Measurements from ENCODE around the gene PTP4A2.
"Not testable (repeated sequence)": the region's sequence is repeated elsewhere in the genome, so short reads cannot be mapped to it uniquely, and the experiment has no call there.

GRCh38 chr1:31925824-31926223 lies 12.3 kb downstream of the PTP4A2 start:
- TF ChIP-seq CTCF, POLR2A (IDR thresholded peaks at IDR 0.05): not testable (repeated sequence)

Measured in uterus (tissue), 2 donors.